HG03442 (cell line): ENCODE data around the gene NUDCD3.

Source experiments
- ATAC-seq: cut with Tn5 transposase; IDR thresholded peaks from one replicate; pipeline ENCODE4 v1.9.1; 2021; ENCODE audit warnings: mild to moderate bottlenecking, moderate library complexity; ENCODE audit not compliant: unreplicated experiment

Gene NUDCD3

DNA sequence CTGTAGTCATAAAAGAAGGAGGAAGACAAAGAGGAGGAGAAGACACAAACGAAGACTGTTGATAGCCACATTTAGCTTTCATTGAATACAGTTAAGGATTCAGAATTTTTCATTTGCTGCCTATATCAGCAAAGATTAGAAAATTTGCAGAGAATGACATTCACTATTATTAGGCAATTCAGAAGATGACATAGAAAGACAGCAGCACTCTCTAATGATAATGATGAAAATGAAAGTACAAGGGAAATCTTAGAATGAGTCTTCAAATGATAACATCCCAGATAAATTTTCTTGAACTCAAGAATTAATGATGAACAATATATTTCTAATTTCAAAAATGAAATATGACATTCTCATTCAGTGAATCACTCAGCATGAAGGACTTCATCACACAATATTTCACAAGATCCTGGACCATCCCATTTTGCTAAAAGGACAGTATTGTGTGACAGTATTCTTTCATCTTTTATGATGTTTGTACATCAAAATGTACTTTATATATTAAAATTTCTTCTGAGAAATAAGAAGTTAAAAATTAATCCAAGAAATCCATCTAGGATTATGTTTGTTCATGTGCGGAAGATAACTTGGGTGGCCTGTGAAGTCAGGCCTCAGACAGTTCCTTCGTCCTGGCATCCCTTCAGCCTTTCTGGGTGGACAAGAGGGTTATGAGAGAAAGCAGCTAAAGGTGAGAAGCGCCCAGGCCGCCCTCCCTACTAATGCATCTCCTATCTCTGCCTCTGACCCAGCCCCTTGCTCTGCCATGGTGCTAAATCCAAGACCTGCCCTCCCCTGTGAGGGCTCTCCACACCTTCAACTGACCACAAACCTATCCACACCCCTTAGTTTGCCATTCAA, 117.7 kb downstream of the NUDCD3 start:
- ATAC-seq, result no peak

GRCh38 chr7:44368885-44369284, 121.6 kb downstream of the NUDCD3 start:
- ATAC-seq, result no peak

DNA sequence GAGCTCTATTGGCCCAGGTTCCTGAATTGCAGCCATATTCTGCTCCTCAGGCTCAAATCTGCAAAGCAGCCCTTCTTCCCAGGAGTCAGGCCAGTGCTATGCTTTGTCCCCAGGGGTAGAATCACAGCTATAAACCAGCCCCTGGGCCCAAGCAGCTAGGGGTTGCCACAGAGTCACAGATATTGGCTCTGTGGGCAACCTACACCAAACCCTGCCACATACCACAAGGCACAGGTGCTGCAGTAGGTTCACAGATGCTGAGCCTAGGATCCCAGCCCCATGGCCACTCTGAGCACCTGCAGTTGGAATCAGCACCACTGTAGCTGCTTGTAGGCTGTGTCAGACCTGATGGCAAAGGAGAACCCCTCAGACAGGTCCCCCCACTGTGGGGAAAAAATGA, 122.0 kb downstream of the NUDCD3 start:
- ATAC-seq, result no peak

DNA sequence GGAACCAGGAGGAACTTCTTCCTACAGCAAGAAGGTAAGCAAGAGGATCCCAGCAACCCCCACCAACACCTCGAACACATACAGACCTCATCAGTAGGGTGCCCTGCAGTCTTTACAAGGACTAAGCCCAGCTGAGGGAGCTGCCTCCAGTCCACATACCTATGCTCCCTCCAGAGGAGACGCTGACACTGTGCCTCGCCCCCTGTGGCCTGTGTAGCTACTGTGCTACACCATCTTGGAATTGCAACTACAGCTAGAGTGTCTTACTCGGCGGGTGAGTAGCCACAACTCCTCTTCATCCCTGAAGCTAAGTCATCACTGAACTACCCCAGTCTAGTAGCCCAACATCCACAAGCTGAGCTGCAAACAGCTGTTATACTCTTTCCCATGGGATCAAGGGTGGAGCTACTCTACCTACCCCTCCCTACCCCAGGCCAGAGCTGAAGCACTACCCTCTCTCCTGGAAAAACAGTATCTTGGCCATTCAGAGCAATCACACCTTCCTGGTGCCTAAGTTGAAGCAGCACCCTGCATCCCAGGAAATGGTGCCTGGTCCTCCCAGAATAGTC, 122.9 kb downstream of the NUDCD3 start:
- ATAC-seq, result no peak

- no peak for ATAC-seq
Observed at GRCh38 chr7:44366986-44367385, 123.5 kb downstream of the NUDCD3 start.

DNA sequence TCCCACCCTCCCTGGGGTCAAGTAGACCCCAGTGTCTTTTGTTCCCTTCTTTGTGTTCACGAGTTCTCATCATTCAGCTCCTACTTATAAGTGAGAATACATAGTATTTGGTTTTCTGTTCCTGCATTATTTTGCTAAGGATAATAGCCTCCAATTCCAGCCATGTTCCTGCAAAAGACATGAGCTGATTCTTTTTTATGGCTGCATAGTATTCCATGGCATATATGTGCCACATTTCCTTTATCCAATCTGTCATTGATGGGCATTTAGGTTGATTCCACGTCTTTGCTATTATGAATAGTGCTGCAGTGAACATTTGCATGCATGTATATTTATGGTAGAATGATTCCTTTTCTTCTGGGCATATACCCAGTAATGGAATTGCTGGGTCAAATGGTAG, 136.8 kb downstream of the NUDCD3 start:
- no peak for ATAC-seq

DNA sequence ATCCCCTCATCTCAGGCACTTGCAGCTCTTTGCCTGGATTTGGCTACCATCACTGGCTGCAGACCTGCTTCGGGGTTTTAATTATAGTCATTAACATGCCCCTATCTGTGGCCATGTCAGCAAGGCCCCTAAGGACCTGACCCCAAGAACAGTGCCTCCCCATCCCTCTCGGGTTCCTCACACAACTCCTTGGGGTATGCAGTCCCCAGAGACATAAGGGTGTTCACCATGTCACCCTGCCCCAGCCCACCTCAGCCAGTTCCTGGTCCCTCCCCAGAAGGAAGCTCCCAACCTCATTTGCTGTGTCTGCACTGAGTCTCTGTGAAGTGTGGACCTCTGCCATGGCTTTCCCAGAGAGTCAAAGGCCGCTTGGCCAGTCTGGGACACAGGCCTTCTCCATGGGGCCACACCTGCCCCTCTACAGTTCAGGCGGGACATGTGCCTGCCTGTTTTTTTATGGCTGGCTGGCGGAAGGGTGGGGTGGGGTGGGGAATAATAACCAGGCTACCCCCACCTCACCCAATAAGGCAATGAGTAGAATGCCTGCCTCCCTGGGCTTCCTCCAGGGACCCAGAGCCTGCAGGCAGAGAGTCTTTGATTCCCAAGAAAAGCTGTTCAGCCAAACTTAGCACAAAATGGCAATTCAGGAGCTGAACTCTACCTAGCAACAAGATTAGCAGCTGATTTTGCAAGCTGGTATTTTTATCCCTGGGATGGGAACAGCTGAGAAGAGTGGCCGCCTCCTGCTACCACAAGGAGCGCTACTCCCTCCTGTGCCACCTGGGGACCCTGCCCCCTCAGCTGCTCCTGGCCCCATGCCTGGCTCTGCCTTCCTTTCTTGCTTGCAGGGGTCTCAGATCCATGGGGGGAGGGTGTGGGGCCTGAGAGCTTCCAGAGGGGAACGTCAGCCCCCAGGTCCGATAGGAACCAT, 141.3 kb downstream of the NUDCD3 start:
- ATAC-seq, result no peak

DNA sequence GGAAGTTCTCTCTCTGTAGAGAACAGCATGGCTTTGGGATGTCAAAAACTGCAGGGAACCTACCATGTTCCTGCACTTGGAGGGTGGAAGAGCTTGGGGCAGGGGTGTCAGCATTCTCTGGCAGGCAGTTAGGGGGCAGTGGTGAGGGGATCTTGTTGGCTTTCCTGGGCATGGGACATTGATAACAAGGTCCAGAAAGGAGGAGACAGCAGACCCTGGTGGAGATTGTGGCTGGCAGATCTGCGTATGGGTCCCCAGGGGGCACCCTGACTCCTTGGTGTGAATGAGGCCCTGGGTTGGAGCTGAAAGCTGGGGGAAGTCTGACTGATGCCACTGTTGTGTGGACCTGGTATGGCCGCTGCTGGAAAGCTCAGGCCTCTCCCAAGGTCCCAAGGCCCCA, 142.2 kb downstream of the NUDCD3 start:
- no peak for ATAC-seq

DNA sequence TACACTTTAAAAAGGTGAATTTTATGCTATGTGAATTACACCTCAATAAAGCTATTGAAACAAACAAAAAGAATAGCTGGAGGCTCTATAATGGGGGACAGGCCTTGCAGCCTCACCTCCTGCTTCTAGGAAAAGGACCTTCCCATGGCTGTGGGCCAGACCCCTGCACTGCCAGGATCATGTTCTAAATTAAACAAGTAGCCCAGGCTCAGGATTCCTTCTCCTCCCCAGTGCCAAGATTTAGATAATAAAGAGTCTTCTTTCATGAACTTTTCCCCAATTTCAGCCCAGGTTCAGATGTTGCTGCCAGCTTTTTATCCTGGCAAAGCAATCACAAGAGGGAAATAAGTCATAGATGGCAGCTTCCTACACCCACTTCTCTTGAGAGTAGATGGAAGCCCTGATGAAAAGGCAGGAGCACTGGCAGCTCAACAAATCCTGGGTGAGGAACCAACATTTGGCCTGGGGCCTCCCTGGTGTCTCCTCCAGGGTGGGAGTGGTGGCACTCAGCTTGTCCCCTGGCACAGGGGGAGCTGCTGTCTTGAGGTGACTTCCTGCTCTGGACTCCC, 142.8 kb downstream of the NUDCD3 start:
- ATAC-seq, result no peak

DNA sequence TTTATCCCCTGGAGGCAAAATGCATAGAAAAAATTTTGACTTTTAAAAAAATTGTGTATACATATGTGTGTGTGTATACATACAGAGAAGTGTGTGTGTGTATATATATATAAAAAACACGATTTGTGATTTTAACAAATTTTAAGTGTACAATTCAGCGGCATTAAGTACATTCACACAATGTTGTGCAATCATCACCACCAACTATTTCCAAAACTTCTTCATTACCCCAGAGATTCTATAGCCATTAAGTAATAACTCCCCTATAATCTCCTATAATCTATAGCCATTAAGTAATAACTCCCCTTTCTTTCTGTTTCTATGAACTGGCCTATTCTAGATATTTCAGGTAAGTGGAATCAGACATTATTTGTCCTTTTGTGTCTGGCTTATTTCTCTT, 144.4 kb downstream of the NUDCD3 start:
- no peak for ATAC-seq

- no peak for ATAC-seq
Observed at GRCh38 chr7:44341401-44341800, 149.1 kb downstream of the NUDCD3 start.

DNA sequence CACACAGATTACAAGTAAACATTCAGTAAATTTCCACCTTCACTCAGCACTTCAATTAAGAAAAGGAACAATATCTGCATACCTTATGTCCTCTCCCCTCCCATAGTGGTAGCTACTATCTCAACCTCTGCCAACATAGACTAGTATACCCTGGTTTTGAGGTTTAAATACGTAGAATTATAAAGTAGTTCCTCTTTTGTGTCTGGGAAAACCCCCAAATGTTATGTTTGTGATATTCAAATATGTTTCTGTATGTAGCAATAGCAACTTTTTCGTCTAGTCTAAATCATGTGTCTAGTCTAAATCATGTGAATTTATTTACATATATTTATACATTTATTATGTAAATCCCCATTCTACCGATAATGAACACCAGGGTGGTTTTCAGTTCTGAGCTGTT, 151.9 kb downstream of the NUDCD3 start:
- no peak for ATAC-seq

- ATAC-seq, result no peak
Observed at GRCh38 chr7:44336491-44336890, 154.0 kb downstream of the NUDCD3 start.

- no peak for ATAC-seq
Observed at GRCh38 chr7:44335184-44335583, 155.3 kb downstream of the NUDCD3 start.

DNA sequence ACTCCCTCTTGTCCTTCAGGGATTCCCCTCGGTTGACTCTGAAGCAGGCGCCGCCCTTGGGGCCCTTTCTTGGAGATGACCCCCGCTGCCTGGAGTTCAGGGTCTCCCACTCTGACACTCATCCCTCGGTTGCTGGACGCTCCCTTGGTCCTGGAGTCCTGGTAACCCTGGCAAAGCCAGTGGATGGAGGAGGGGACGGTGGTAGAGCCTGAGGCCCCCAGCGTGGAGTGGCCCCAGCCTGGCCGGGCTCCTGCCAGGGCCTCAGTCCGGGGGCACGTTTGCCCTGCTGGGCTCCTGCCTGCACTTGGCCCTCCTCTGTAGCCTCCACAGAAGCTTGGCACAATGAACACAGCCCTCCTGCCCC, 155.7 kb downstream of the NUDCD3 start:
- no peak for ATAC-seq

- no peak for ATAC-seq
Observed at GRCh38 chr7:44333911-44334733, 156.3 kb downstream of the NUDCD3 start.

DNA sequence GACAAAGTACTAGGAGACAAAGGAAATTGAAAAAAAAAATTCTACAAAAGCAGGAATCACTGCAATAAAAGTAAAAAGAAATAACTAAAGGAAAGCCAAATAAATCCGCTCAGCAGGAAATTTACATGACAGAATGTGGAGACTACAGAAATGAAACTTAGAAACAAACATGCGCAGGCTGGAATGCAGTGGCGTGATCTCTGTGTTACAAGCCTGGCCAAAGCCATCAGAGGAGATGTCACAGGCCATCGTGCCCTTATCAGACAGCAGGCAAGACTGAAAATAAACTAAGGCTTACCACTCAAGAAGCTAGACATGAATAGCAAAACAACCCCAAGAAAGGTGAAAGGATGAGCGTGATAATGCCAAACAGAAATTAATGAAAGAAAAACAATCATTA, 158.8 kb downstream of the NUDCD3 start:
- ATAC-seq, result no peak

DNA sequence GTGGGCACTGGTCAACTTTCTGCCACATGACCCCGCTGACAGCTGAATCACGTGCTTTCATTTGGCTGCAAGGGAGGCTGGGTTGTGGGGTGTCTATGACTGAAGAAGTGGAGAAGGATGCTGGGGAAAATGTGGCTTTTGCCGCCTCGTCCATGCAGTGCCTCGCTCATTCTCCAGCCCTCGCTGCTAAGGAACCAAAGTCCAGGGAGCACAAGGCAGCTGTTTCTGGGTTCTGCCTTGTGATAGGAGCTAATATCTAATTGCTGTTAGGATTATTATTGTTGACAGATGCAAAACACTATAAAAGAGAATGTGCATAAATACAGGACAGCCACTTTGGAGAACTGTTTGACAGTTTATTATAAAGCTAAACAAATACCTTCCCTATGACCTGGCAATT, 160.1 kb downstream of the NUDCD3 start:
- no peak for ATAC-seq

DNA sequence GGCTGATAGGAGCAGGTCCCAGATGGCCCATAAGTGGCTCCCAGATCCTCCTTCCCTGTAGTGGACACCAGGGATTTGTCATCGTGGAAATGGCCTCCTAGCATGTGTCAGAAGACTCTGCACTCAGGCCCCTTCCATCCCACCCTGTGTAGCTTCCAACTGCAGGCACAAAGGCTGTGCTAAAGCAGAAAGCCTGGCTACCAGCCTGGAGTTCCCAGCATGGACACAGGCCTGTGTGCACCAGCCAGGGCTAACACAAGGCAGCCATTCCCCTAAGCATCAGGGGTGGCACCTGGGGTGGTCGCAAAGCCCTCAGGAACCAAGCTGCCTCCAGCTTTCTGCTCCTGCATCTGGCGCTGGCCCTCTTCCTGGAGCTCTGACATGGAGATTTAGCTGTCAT, 160.6 kb downstream of the NUDCD3 start:
- no peak for ATAC-seq
